Liver (tissue), 9 donors: Measurements from ENCODE around the gene GALNT6. TPM values are rescaled to one million over a fixed set of nuclear protein-coding genes. Genes with fewer than 3 reads are reported as not detected.

Experiments used
- DNase-seq: peaks from one replicate; pipeline ENCODE4 v3.0.0-alpha.2; 2017; ENCODE audit warnings: low spot score
- H3K27ac ChIP-seq, 2 donors: one replicate each; pipeline ENCODE4 v1.7.0; 2013; ENCODE audit warnings: inconsistent platforms in 2 of 2, low read length in 2 of 2, control low read depth in 1 of 2, low read depth in 1 of 2, mild to moderate bottlenecking in 1 of 2
- H3K27me3 ChIP-seq, 4 donors: one replicate each; pipeline versions ENCODE4 v1.6.1 to v1.7.0; 2013; ENCODE audit warnings: low read length in 3 of 4, inconsistent platforms in 1 of 4, mild to moderate bottlenecking in 1 of 4, moderate library complexity in 1 of 4; ENCODE audit not compliant: control insufficient read depth in 4 of 4, insufficient read depth in 4 of 4
- H3K36me3 ChIP-seq, 4 donors: one replicate each; pipeline versions ENCODE4 v1.6.1 to v1.7.0; 2013; ENCODE audit warnings: low read length in 3 of 4, mild to moderate bottlenecking in 3 of 4, low read depth in 1 of 4, moderate library complexity in 1 of 4; ENCODE audit not compliant: control insufficient read depth in 4 of 4, insufficient read depth in 3 of 4
- H3K4me1 ChIP-seq, 4 donors: one replicate each; pipeline versions ENCODE4 v1.6.1 to v1.7.0; 2013; ENCODE audit warnings: low read length in 3 of 4, mild to moderate bottlenecking in 3 of 4, moderate library complexity in 1 of 4; ENCODE audit not compliant: control insufficient read depth in 4 of 4, insufficient read depth in 4 of 4
- H3K4me3 ChIP-seq, 3 donors: one replicate each; pipeline versions ENCODE4 v1.6.1 to v1.7.0; 2013; ENCODE audit warnings: low read length in 3 of 3, control low read depth in 1 of 3, low read depth in 1 of 3, mild to moderate bottlenecking in 1 of 3
- H3K9ac ChIP-seq, 2 donors: one replicate each; pipeline ENCODE4 v1.7.0; 2013; ENCODE audit warnings: low read length in 2 of 2, mild to moderate bottlenecking in 2 of 2, moderate library complexity in 2 of 2, control low read depth in 1 of 2, low read depth in 1 of 2
- H3K9me3 ChIP-seq, 4 donors: one replicate each; pipeline versions ENCODE4 v1.6.1 to v1.7.0; 2013; ENCODE audit warnings: low read length in 3 of 4; ENCODE audit not compliant: control insufficient read depth in 4 of 4
- EGR1 ChIP-seq, 2 donors: IDR thresholded peaks; 2 replicates each; pipeline ENCODE4 v1.6.1; 2016 to 2018; ENCODE audit warnings: antibody characterized with exemption in 2 of 2, low read depth in 2 of 2
- FOXA1 ChIP-seq: IDR thresholded peaks from 2 replicates; pipeline ENCODE4 v1.6.1; 2016; ENCODE audit warnings: antibody characterized with exemption
- FOXA2 ChIP-seq: IDR thresholded peaks from 2 replicates; pipeline ENCODE4 v1.6.1; 2016; ENCODE audit warnings: antibody characterized with exemption
- GABPA ChIP-seq, 2 donors: IDR thresholded peaks in 1 of 2; conservative IDR thresholded peaks in 1 of 2; 2 replicates each; pipeline ENCODE4 v1.6.1; 2016; ENCODE audit warnings: antibody characterized with exemption in 2 of 2, mild to moderate bottlenecking in 1 of 2, moderate library complexity in 1 of 2
- HNF4A ChIP-seq, 2 donors: conservative IDR thresholded peaks; 2 replicates each; pipeline ENCODE4 v1.6.1; 2016; ENCODE audit warnings: antibody characterized with exemption in 2 of 2, mild to moderate bottlenecking in 2 of 2
- RAD21 ChIP-seq, 2 donors: IDR thresholded peaks; 2 replicates each; pipeline ENCODE4 v1.6.1; 2016; ENCODE audit warnings: antibody characterized with exemption in 2 of 2, mild to moderate bottlenecking in 2 of 2
- RXRA ChIP-seq, 2 donors: IDR thresholded peaks; 2 replicates each; pipeline ENCODE4 v1.6.1; 2017 to 2018; ENCODE audit warnings: antibody characterized with exemption in 2 of 2, mild to moderate bottlenecking in 1 of 2
- SP1 ChIP-seq: IDR thresholded peaks from 2 replicates; pipeline ENCODE4 v1.6.1; 2018; ENCODE audit warnings: antibody characterized with exemption, mild to moderate bottlenecking
- TAF1 ChIP-seq: conservative IDR thresholded peaks from 2 replicates; pipeline ENCODE4 v1.6.1; 2016; ENCODE audit warnings: antibody characterized with exemption, mild to moderate bottlenecking
- WGBS: extraction: QIAGEN DNeasy Blood & Tissue Kit; methylation state at CpG from one replicate; pipeline ENCODE4 v1.1.7; 2013; 5-methylcytosine and 5-hydroxymethylcytosine counted together
- polyA plus RNA-seq, 2 donors: library from polyadenylated mRNA; stranded (reverse) in 1 of 2; unstranded in 1 of 2; fragments of 200-250 nt in 1 of 2; fragments of >200 nt in 1 of 2; fragmentation: Nextera tagmentation in 1 of 2; extraction: Ambion mirVana in 1 of 2; gene quantifications; one replicate each; pipeline versions ENCODE4 v1.2.1 to v1.2.3, GENCODE V29; 2013 to 2015
- total RNA-seq, 2 donors: library from RNA; depleted of rRNA; stranded (reverse); fragments of >200 nt; gene quantifications; one replicate each; pipeline ENCODE4 v1.2.3, GENCODE V29; 2014
- TF ChIP-seq, protein P1 (sequence below): IDR thresholded peaks from 2 replicates; pipeline ENCODE4 v1.6.1; 2016; ENCODE audit warnings: antibody characterized with exemption, mild to moderate bottlenecking
- TF ChIP-seq, protein P2 (sequence below): IDR thresholded peaks from 2 replicates; pipeline ENCODE4 v1.6.1; 2016; ENCODE audit warnings: antibody characterized with exemption
- TF ChIP-seq, protein P3 (sequence below): IDR thresholded peaks from 2 replicates; pipeline ENCODE4 v1.6.1; 2016; ENCODE audit warnings: antibody characterized with exemption
- TF ChIP-seq, protein P4 (sequence below): IDR thresholded peaks from 2 replicates; pipeline ENCODE4 v1.6.1; 2016; ENCODE audit warnings: antibody characterized with exemption
- TF ChIP-seq, protein P5 (sequence below): fragments of 150-350 bp; IDR thresholded peaks from 2 replicates; pipeline ENCODE4 v1.5.1; 2017; ENCODE audit warnings: improper control_type of control experiment, low read depth, low read length; ENCODE audit not compliant: missing input control
- donor health status: healthy.
- donor health status: healthy.
- donor health status: healthy.
- donor health status: healthy.
- donor health status: healthy.

Gene GALNT6
- total and polyA plus RNA-seq, 4 donors: 0.40 to 24.1 (median 1.2) TPM

DNA sequence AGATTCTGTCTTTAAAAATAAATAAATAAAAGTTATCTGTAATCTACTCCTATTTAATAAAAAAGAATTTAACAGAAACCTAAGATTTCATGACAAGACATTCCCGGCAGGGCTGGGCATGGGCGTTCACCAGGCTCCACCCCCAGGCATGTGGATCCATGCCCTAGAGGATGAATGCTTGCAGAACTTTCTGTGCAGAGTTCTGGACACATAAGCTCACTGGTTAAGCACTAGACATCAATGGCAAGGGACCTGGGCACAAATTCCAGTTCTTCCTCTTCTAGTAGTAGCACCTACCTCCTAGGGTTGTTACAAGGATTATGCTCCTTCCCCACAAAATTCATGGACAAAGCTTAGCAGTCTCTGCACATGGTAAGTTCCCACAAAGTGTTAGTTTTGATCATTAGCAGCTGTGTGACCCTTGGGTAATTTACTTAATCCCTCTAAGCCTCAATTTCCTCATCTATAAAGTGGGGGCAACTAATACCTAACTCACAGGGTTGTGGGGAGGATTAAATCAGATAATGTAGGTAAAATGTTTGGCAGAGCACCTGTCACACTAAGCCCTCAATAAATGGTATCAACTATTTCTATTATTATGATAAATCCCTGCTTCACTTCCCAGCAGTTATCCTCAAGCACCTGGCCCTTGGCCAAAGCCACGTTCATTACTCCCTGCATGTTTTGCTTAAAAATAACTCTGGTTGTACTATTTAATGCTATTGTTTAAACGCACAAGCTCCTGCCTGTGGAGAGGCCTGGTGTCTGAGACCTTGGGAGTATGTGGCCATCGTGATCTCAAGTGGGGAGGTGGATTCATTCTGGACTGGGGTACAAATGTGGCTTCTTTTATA is 9.8 kb downstream of the GALNT6 start:
- no peak overlapping the region for H3K4me3 ChIP-seq
- H3K27me3 ChIP-seq: no peaks in the 10 kb centered on the region
- 71% methylated on average over 5 of the region's 5 CpGs for WGBS
- no peaks in the 10 kb centered on the region for H3K36me3 ChIP-seq
- no peak overlapping the region for H3K9ac ChIP-seq
- no peaks in the 10 kb centered on the region for H3K4me1 ChIP-seq
- no peak for DNase-seq
- H3K9me3 ChIP-seq: no peaks in the 10 kb centered on the region
- TF ChIP-seq, protein P1, sequence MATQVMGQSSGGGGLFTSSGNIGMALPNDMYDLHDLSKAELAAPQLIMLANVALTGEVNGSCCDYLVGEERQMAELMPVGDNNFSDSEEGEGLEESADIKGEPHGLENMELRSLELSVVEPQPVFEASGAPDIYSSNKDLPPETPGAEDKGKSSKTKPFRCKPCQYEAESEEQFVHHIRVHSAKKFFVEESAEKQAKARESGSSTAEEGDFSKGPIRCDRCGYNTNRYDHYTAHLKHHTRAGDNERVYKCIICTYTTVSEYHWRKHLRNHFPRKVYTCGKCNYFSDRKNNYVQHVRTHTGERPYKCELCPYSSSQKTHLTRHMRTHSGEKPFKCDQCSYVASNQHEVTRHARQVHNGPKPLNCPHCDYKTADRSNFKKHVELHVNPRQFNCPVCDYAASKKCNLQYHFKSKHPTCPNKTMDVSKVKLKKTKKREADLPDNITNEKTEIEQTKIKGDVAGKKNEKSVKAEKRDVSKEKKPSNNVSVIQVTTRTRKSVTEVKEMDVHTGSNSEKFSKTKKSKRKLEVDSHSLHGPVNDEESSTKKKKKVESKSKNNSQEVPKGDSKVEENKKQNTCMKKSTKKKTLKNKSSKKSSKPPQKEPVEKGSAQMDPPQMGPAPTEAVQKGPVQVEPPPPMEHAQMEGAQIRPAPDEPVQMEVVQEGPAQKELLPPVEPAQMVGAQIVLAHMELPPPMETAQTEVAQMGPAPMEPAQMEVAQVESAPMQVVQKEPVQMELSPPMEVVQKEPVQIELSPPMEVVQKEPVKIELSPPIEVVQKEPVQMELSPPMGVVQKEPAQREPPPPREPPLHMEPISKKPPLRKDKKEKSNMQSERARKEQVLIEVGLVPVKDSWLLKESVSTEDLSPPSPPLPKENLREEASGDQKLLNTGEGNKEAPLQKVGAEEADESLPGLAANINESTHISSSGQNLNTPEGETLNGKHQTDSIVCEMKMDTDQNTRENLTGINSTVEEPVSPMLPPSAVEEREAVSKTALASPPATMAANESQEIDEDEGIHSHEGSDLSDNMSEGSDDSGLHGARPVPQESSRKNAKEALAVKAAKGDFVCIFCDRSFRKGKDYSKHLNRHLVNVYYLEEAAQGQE: no peak
- TF ChIP-seq, protein P2, sequence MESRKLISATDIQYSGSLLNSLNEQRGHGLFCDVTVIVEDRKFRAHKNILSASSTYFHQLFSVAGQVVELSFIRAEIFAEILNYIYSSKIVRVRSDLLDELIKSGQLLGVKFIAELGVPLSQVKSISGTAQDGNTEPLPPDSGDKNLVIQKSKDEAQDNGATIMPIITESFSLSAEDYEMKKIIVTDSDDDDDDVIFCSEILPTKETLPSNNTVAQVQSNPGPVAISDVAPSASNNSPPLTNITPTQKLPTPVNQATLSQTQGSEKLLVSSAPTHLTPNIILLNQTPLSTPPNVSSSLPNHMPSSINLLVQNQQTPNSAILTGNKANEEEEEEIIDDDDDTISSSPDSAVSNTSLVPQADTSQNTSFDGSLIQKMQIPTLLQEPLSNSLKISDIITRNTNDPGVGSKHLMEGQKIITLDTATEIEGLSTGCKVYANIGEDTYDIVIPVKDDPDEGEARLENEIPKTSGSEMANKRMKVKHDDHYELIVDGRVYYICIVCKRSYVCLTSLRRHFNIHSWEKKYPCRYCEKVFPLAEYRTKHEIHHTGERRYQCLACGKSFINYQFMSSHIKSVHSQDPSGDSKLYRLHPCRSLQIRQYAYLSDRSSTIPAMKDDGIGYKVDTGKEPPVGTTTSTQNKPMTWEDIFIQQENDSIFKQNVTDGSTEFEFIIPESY: no peak
- TF ChIP-seq FOXA2 (no peak), TAF1 (no peak), EGR1 (IDR thresholded peaks at IDR 0.05; ENCODE audit: low read depth in 2 of 2) (no peak), RAD21 (IDR thresholded peaks at IDR 0.05) (no peak), GABPA (IDR thresholded peaks at IDR 0.05 in 1 of 2, conservative IDR thresholded peaks at IDR 0.05 in 1 of 2) (no peak), SP1 (no peak), RXRA (IDR thresholded peaks at IDR 0.05) (no peak), FOXA1 (no peak), HNF4A (conservative IDR thresholded peaks at IDR 0.05) (no peak)
- TF ChIP-seq, protein P3, sequence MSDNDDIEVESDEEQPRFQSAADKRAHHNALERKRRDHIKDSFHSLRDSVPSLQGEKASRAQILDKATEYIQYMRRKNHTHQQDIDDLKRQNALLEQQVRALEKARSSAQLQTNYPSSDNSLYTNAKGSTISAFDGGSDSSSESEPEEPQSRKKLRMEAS: no peak
- TF ChIP-seq, protein P4, sequence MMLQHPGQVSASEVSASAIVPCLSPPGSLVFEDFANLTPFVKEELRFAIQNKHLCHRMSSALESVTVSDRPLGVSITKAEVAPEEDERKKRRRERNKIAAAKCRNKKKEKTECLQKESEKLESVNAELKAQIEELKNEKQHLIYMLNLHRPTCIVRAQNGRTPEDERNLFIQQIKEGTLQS: no peak
- TF ChIP-seq, protein P5, sequence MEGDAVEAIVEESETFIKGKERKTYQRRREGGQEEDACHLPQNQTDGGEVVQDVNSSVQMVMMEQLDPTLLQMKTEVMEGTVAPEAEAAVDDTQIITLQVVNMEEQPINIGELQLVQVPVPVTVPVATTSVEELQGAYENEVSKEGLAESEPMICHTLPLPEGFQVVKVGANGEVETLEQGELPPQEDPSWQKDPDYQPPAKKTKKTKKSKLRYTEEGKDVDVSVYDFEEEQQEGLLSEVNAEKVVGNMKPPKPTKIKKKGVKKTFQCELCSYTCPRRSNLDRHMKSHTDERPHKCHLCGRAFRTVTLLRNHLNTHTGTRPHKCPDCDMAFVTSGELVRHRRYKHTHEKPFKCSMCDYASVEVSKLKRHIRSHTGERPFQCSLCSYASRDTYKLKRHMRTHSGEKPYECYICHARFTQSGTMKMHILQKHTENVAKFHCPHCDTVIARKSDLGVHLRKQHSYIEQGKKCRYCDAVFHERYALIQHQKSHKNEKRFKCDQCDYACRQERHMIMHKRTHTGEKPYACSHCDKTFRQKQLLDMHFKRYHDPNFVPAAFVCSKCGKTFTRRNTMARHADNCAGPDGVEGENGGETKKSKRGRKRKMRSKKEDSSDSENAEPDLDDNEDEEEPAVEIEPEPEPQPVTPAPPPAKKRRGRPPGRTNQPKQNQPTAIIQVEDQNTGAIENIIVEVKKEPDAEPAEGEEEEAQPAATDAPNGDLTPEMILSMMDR: no peak
- H3K27ac ChIP-seq: no peak overlapping the region
